Fibroblast of villous mesenchyme (primary cell): ENCODE measurements around the gene LMO7. TPM values are rescaled to one million over a fixed set of nuclear protein-coding genes. Genes with fewer than 3 reads are reported as not detected.

Source experiments
- DNase-seq: peaks from one replicate; pipeline ENCODE4 v3.0.0-alpha.2; 2010; ENCODE audit warnings: low read depth
- H3K4me3 ChIP-seq: 2 replicates; pipeline ENCODE4 v1.5.1; 2011; ENCODE audit warnings: low read depth, mild to moderate bottlenecking, low read length
- CTCF ChIP-seq: IDR thresholded peaks from 2 replicates; pipeline ENCODE4 v1.5.1; 2012; ENCODE audit warnings: low read depth, mild to moderate bottlenecking, low read length; ENCODE audit not compliant: insufficient read depth
- total RNA-seq: library from RNA; depleted of rRNA; stranded (reverse); fragments of >200 nt; gene quantifications from 2 replicates; pipeline ENCODE4 v1.2.3, GENCODE V29; 2012

The LMO7 gene
- total RNA-seq, 1 donor, result 174 TPM

GRCh38 chr13:75745387-75745786, 109.3 kb downstream of the LMO7 start:
- H3K4me3 ChIP-seq, result no peak overlapping the region
- TF ChIP-seq CTCF, result no peak
- DNase-seq, result no peak

GRCh38 chr13:75748874-75749273, 112.7 kb downstream of the LMO7 start:
- H3K4me3 ChIP-seq, result no peak overlapping the region
- TF ChIP-seq CTCF, result no peak
- no peak for DNase-seq

GRCh38 chr13:75749407-75749806, 113.3 kb downstream of the LMO7 start:
- no peak for TF ChIP-seq CTCF
- DNase-seq, result no peak
- H3K4me3 ChIP-seq, result no peak overlapping the region

GRCh38 chr13:75751350-75751749, 115.2 kb downstream of the LMO7 start:
- no peak overlapping the region for H3K4me3 ChIP-seq
- DNase-seq, result no peak
- no peak for TF ChIP-seq CTCF

GRCh38 chr13:75752826-75753225, 116.7 kb downstream of the LMO7 start:
- DNase-seq, result no peak
- H3K4me3 ChIP-seq, result no peak overlapping the region
- no peak for TF ChIP-seq CTCF

- TF ChIP-seq CTCF, result no peak
- no peak for DNase-seq
- no peak overlapping the region for H3K4me3 ChIP-seq
Measured at GRCh38 chr13:75754936-75755335, 118.8 kb downstream of the LMO7 start.

- no peak for DNase-seq
- TF ChIP-seq CTCF, result no peak
- H3K4me3 ChIP-seq, result no peak overlapping the region
Measured at GRCh38 chr13:75757336-75757735, 121.2 kb downstream of the LMO7 start.
